Measurements from ENCODE around the gene LMO1. TPM values are rescaled to one million over a fixed set of nuclear protein-coding genes. Genes with fewer than 3 reads are reported as not detected.

The LMO1 gene
- total RNA-seq, 6 experiments from 2014 or later, result not detected

- H3K4me1 ChIP-seq, result no peaks in the 10 kb centered on the region
- H3K9me3 ChIP-seq, result no peaks in the 10 kb centered on the region
- ATAC-seq (no peak), DNase-seq (no peak)
- WGBS (ENCODE audit: insufficient coverage, low coverage, low lambda C conversion rate, missing lambda C conversion rate), result 31% methylated on average over 2 of the region's 3 CpGs
- H3K36me3 ChIP-seq, result no peaks in the 10 kb centered on the region
- no peak overlapping the region for H3K4me3 ChIP-seq
- H3K27ac ChIP-seq, result no peak overlapping the region
- TF ChIP-seq, protein P1, sequence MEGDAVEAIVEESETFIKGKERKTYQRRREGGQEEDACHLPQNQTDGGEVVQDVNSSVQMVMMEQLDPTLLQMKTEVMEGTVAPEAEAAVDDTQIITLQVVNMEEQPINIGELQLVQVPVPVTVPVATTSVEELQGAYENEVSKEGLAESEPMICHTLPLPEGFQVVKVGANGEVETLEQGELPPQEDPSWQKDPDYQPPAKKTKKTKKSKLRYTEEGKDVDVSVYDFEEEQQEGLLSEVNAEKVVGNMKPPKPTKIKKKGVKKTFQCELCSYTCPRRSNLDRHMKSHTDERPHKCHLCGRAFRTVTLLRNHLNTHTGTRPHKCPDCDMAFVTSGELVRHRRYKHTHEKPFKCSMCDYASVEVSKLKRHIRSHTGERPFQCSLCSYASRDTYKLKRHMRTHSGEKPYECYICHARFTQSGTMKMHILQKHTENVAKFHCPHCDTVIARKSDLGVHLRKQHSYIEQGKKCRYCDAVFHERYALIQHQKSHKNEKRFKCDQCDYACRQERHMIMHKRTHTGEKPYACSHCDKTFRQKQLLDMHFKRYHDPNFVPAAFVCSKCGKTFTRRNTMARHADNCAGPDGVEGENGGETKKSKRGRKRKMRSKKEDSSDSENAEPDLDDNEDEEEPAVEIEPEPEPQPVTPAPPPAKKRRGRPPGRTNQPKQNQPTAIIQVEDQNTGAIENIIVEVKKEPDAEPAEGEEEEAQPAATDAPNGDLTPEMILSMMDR (IDR thresholded peaks at IDR 0.05), result no peak
- TF ChIP-seq POLR2A (IDR thresholded peaks at IDR 0.05), result no peak
- no peaks in the 10 kb centered on the region for H3K27me3 ChIP-seq
- intact Hi-C loops (cut with DNase I), result no loop called here
Observed at GRCh38 chr11:8309862-8310261, 46.2 kb upstream of the LMO1 start.

DNA sequence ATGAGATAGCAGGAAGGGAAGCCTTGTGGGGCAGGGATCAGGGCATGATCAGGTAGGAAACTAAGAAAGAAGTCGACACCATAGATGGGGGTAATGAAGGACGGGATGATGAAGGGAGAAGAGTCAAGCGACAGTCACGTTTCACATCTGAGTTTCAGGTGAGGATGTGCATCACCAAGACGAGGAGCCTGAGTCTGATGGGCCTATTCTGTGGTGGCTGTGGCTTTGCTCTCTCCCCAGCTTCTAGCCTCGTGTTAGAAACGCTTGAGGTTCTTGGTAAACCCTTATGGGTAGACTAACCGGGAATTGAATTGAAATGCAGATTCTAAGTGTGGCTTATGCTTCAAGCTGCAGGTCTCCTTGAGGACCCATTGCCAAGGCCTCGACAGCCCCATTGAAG lies 45.6 kb upstream of the LMO1 start:
- 66% methylated on average over 7 of the region's 9 CpGs for WGBS (ENCODE audit: insufficient coverage, low coverage, low lambda C conversion rate, missing lambda C conversion rate)
- H3K27me3 ChIP-seq, result no peaks in the 10 kb centered on the region
- DNase-seq, result no peak
- no peak for TF ChIP-seq POLR2A (IDR thresholded peaks at IDR 0.05)
- TF ChIP-seq, protein P1 (IDR thresholded peaks at IDR 0.05), result no peak
- no peak overlapping the region for H3K27ac ChIP-seq
- H3K9me3 ChIP-seq, result no peaks in the 10 kb centered on the region
- intact Hi-C loops (cut with DNase I), result no loop called here
- H3K4me3 ChIP-seq, result no peak overlapping the region
- H3K4me1 ChIP-seq, result no peaks in the 10 kb centered on the region
- no peak for ATAC-seq
- no peaks in the 10 kb centered on the region for H3K36me3 ChIP-seq

DNA sequence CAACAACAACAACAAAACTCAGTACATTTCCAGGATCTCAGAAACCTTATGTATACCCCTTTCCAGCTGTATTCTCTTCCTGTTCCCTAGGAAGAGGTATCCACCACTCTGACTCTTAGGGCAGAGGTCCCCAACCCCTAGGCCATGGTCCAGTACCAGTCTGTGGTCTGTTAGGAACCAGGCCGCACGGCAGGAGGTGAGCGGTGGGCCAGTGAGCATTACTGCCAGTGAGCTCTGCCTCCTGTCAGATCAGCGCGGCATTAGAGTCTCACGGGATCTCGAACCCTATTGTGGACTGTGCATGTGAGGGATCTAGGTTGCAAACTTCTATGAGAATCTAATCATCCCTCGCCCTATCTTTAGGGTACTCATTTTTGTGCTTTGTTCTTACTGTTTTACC lies 43.9 kb upstream of the LMO1 start:
- Histone ChIP-seq H3K4me3 (no peak overlapping the region), H3K4me1 (no peaks in the 10 kb centered on the region), H3K36me3 (no peaks in the 10 kb centered on the region), H3K27ac (no peak overlapping the region), H3K9me3 (no peaks in the 10 kb centered on the region), H3K27me3 (no peaks in the 10 kb centered on the region)
- TF ChIP-seq, protein P1 (IDR thresholded peaks at IDR 0.05), result no peak
- no peak for TF ChIP-seq POLR2A (IDR thresholded peaks at IDR 0.05)
- ATAC-seq (no peak), DNase-seq (no peak)
- intact Hi-C loops (cut with DNase I), result no loop called here
- WGBS (ENCODE audit: insufficient coverage, low coverage, low lambda C conversion rate, missing lambda C conversion rate), result 50% methylated on average over 1 of the region's 8 CpGs

- Histone ChIP-seq H3K27ac (no peak overlapping the region), H3K9me3 (no peaks in the 10 kb centered on the region), H3K4me1 (no peaks in the 10 kb centered on the region), H3K36me3 (no peaks in the 10 kb centered on the region), H3K4me3 (no peak overlapping the region), H3K27me3 (no peaks in the 10 kb centered on the region)
- TF ChIP-seq POLR2A (IDR thresholded peaks at IDR 0.05), result no peak
- TF ChIP-seq, protein P1 (IDR thresholded peaks at IDR 0.05), result no peak
- intact Hi-C loops (cut with DNase I), result no loop called here
- no peak for DNase-seq
- ATAC-seq, result no peak
- 52% methylated on average over 2 of the region's 2 CpGs for WGBS (ENCODE audit: insufficient coverage, low coverage, low lambda C conversion rate, missing lambda C conversion rate)
Observed at GRCh38 chr11:8301622-8302021, 37.9 kb upstream of the LMO1 start.

Data from right lobe of liver (tissue), 6 donors.